HepG2 (cell line): ENCODE measurements around the gene CA11. TPM values are rescaled to one million over a fixed set of nuclear protein-coding genes. Genes with fewer than 3 reads are reported as not detected.

Experiments
- EHMT2 ChIP-seq: fragments of 200-600 bp; sonication (generic); IDR thresholded peaks from 2 replicates; pipeline ENCODE4 v1.7.0; 2017; ENCODE audit warnings: antibody characterized with exemption, low read depth, low read length, borderline replicate concordance
- ELF4 ChIP-seq: sonication (generic); formaldehyde crosslinking; IDR thresholded peaks from 2 replicates; pipeline ENCODE4 v1.5.0; 2020; ENCODE audit warnings: missing genetic modification reagents, mild to moderate bottlenecking, moderate library complexity, borderline replicate concordance
- EZH2 ChIP-seq: conservative IDR thresholded peaks from 2 replicates; pipeline ENCODE4 v1.6.1; 2012; ENCODE audit warnings: mild to moderate bottlenecking, low read depth, low read length, moderate library complexity
- FOXK1 ChIP-seq: sonication (generic); formaldehyde crosslinking; IDR thresholded peaks from 2 replicates; pipeline ENCODE4 v1.4.0; 2020; ENCODE audit warnings: low read depth, missing genetic modification reagents, borderline replicate concordance
- GLMP ChIP-seq: sonication (generic); formaldehyde crosslinking; IDR thresholded peaks from 2 replicates; pipeline ENCODE4 v1.9.0; 2021; ENCODE audit warnings: missing genetic modification reagents, mild to moderate bottlenecking, borderline replicate concordance
- JUND ChIP-seq: sonication (generic); formaldehyde crosslinking; IDR thresholded peaks from 2 replicates; pipeline ENCODE4 v1.8.0; 2022; ENCODE audit warnings: mild to moderate bottlenecking, missing genetic modification reagents
- KAT2B ChIP-seq: fragments of 150-350 bp; IDR thresholded peaks from 2 replicates; pipeline ENCODE4 v1.6.1; 2014; ENCODE audit warnings: low read depth, low read length, borderline replicate concordance
- REST ChIP-seq, 2 experiments: IDR thresholded peaks; 2 replicates each; pipeline ENCODE4 v1.6.1; 2011 to 2012; ENCODE audit warnings: low read length in 2 of 2, borderline replicate concordance in 1 of 2, low read depth in 1 of 2, mild to moderate bottlenecking in 1 of 2, moderate library complexity in 1 of 2
- RFXAP ChIP-seq: sonication (generic); formaldehyde crosslinking; IDR thresholded peaks from 2 replicates; pipeline ENCODE4 v1.4.0; 2020; ENCODE audit warnings: missing genetic modification reagents, borderline replicate concordance
- STAT6 ChIP-seq: sonication (generic); formaldehyde crosslinking; IDR thresholded peaks from 2 replicates; pipeline ENCODE4 v1.4.0; 2020; ENCODE audit warnings: missing genetic modification reagents, mild to moderate bottlenecking, borderline replicate concordance
- TFDP2 ChIP-seq: sonication (generic); formaldehyde crosslinking; IDR thresholded peaks from 2 replicates; pipeline ENCODE4 v1.4.0; 2020; ENCODE audit warnings: missing genetic modification reagents
- USF2 ChIP-seq, 2 experiments: sonication (generic) in 1 of 2; formaldehyde crosslinking in 1 of 2; IDR thresholded peaks; 2 replicates each; pipeline versions ENCODE4 v1.5.1 to v1.6.1; 2011 to 2020; ENCODE audit warnings: borderline replicate concordance in 1 of 2, low read depth in 1 of 2, low read length in 1 of 2, mild to moderate bottlenecking in 1 of 2, missing genetic modification reagents in 1 of 2, moderate library complexity in 1 of 2
- ZBTB8A ChIP-seq: sonication (generic); formaldehyde crosslinking; IDR thresholded peaks from 2 replicates; pipeline ENCODE4 v1.4.0; 2020; ENCODE audit warnings: mild to moderate bottlenecking, low read depth, missing genetic modification reagents, borderline replicate concordance
- ZNF292 ChIP-seq: sonication (generic); formaldehyde crosslinking; IDR thresholded peaks from 2 replicates; pipeline ENCODE4 v1.8.1; 2022; ENCODE audit warnings: mild to moderate bottlenecking, low read depth, missing genetic modification reagents, borderline replicate concordance
- ZNF367 ChIP-seq: sonication (generic); formaldehyde crosslinking; IDR thresholded peaks from 2 replicates; pipeline ENCODE4 v1.4.0; 2020; ENCODE audit warnings: missing genetic modification reagents, borderline replicate concordance
- ZNF441 ChIP-seq: sonication (generic); formaldehyde crosslinking; IDR thresholded peaks from 2 replicates; pipeline ENCODE4 v1.7.0; 2021; ENCODE audit warnings: missing genetic modification reagents, borderline replicate concordance
- polyA plus RNA-seq, 8 experiments: library from polyadenylated mRNA; depleted of rRNA in 3 of 8; stranded (reverse) in 7 of 8; unstranded in 1 of 8; fragments of >200 nt; fragmentation: Illumina TruSeq in 4 of 8; extraction: Trizol in 4 of 8; gene quantifications; 2 replicates each; pipeline versions ENCODE4 v1.2.1 to v1.2.3, GENCODE V29; 2011 to 2016; ENCODE audit warnings: low read depth in 4 of 8, missing spikeins in 1 of 8, mixed read lengths in 1 of 8; ENCODE audit not compliant: insufficient read depth in 1 of 8
- total RNA-seq, 5 experiments: library from RNA; depleted of rRNA; stranded (reverse); fragments of >200 nt; fragmentation: Illumina TruSeq; extraction: Trizol; gene quantifications; 2 replicates each; pipeline ENCODE4 v1.2.3, GENCODE V29; 2016; ENCODE audit warnings: low read depth in 1 of 5

The CA11 gene
- total and polyA plus RNA-seq, 2 of the 13 experiments (the other 11 are each of a cell fraction or from before 2014, with no cell fraction given), result 0.41 to 0.58 TPM

GRCh38 chr19:48646001-48646721 lies at the start of gene CA11 (continued):
- TF ChIP-seq REST (IDR thresholded peaks at IDR 0.05; ENCODE audit: borderline replicate concordance in 1 of 2, low read depth in 1 of 2, low read length in 2 of 2) (no peak), STAT6 (no peak), TFDP2 (CRISPR knock-in tag) (no peak; the same call in 1 of the 2 replicates), EHMT2 (no peak), ZNF441 (no peak), JUND (CRISPR knock-in tag) (no peak), RFXAP (CRISPR knock-in tag) (no peak), ZNF292 (no peak), ZNF367 (CRISPR knock-in tag) (no peak), USF2 (IDR thresholded peaks at IDR 0.05; ENCODE audit: low read depth, low read length) (no peak), USF2 (CRISPR knock-in tag; IDR thresholded peaks at IDR 0.05; ENCODE audit: borderline replicate concordance) (no peak), EZH2 (no peak), ELF4 (CRISPR knock-in tag) (no peak), FOXK1 (CRISPR knock-in tag) (no peak), KAT2B (no peak), GLMP (CRISPR knock-in tag) (no peak), ZBTB8A (no peak)
